ENCODE results near the gene MTG1. TPM values are rescaled to one million over a fixed set of nuclear protein-coding genes. Genes with fewer than 3 reads are reported as not detected.

The MTG1 gene
- total and polyA plus RNA-seq, 2 experiments from 2014 or later = 45.7 to 68.6 TPM

DNA sequence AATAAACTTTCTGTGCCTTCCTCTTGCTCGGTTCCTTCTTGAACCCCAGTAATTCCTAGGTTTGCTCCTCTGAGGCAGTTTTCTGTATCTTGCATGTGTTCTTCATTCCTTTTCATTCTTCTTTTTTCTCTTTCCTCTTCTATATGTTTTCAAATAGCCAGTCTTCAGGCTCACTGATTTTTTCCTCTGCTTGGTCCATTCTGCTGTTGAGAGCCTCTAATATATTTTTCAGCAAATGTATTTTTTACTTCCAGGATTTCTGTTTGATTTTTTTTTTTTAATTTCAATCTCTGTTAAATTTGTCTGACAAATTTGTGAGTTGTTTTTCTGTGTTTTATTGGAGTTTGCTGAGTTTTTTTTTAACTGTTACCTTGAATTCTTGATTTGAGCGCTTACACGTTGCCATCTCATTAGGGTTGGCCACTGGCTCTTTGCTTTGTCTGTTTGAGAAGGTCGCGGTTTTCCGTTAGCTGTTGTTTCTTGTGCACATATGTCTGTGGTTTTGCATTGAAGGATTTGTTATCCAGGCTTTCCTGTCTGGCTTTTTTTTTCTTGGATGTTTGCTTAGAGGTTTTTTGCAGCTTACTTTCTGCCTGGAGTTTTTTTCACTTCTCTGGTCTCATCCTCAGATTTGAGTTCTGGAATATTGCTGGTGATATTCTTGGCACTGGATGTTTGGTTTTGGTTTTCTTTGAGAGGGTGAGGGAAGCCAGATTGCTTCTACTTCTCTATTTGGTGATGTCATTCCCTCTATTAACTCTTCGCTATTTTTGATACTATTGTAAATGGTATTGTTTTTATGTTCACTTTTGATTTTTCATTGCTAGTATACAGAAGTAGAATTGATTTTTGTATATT, 17.8 kb downstream of the MTG1 start (continued):
- TF ChIP-seq, protein P1, sequence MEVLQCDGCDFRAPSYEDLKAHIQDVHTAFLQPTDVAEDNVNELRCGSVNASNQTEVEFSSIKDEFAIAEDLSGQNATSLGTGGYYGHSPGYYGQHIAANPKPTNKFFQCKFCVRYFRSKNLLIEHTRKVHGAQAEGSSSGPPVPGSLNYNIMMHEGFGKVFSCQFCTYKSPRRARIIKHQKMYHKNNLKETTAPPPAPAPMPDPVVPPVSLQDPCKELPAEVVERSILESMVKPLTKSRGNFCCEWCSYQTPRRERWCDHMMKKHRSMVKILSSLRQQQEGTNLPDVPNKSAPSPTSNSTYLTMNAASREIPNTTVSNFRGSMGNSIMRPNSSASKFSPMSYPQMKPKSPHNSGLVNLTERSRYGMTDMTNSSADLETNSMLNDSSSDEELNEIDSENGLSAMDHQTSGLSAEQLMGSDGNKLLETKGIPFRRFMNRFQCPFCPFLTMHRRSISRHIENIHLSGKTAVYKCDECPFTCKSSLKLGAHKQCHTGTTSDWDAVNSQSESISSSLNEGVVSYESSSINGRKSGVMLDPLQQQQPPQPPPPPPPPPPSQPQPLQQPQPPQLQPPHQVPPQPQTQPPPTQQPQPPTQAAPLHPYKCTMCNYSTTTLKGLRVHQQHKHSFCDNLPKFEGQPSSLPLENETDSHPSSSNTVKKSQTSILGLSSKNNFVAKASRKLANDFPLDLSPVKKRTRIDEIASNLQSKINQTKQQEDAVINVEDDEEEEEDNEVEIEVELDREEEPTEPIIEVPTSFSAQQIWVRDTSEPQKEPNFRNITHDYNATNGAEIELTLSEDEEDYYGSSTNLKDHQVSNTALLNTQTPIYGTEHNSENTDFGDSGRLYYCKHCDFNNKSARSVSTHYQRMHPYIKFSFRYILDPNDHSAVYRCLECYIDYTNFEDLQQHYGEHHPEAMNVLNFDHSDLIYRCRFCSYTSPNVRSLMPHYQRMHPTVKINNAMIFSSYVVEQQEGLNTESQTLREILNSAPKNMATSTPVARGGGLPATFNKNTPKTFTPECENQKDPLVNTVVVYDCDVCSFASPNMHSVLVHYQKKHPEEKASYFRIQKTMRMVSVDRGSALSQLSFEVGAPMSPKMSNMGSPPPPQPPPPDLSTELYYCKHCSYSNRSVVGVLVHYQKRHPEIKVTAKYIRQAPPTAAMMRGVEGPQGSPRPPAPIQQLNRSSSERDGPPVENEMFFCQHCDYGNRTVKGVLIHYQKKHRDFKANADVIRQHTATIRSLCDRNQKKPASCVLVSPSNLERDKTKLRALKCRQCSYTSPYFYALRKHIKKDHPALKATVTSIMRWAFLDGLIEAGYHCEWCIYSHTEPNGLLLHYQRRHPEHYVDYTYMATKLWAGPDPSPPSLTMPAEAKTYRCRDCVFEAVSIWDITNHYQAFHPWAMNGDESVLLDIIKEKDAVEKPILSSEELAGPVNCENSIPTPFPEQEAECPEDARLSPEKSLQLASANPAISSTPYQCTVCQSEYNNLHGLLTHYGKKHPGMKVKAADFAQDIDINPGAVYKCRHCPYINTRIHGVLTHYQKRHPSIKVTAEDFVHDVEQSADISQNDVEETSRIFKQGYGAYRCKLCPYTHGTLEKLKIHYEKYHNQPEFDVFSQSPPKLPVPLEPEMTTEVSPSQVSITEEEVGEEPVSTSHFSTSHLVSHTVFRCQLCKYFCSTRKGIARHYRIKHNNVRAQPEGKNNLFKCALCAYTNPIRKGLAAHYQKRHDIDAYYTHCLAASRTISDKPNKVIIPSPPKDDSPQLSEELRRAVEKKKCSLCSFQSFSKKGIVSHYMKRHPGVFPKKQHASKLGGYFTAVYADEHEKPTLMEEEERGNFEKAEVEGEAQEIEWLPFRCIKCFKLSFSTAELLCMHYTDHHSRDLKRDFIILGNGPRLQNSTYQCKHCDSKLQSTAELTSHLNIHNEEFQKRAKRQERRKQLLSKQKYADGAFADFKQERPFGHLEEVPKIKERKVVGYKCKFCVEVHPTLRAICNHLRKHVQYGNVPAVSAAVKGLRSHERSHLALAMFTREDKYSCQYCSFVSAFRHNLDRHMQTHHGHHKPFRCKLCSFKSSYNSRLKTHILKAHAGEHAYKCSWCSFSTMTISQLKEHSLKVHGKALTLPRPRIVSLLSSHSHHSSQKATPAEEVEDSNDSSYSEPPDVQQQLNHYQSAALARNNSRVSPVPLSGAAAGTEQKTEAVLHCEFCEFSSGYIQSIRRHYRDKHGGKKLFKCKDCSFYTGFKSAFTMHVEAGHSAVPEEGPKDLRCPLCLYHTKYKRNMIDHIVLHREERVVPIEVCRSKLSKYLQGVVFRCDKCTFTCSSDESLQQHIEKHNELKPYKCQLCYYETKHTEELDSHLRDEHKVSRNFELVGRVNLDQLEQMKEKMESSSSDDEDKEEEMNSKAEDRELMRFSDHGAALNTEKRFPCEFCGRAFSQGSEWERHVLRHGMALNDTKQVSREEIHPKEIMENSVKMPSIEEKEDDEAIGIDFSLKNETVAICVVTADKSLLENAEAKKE (CRISPR knock-in tag; IDR thresholded peaks at IDR 0.05) = no peak
- no peak for TF ChIP-seq EZH2phosphoT487 (IDR thresholded peaks at IDR 0.05; ENCODE audit: unreplicated experiment)

DNA sequence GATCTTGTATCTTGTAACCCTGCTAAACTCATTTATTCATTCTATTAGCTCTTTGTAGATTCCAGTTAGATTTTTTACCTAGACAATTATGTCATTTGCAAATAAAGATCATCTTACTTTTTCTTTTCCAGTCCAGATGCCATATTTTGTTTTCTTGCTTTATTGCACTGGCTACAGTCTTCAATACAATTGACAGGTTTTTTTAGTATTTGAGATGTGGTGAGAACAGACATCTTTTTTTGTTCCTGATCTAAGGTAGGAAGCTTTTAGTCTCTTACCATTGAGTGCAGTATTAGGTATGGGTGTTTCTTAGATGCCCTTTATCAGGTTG, 18.4 kb downstream of the MTG1 start:
- Histone ChIP-seq H4K20me1 (replicated peaks; ENCODE audit: insufficient read depth) (peaks cover 15% of the 10 kb centered on the region; the same call in 1 of the 2 replicates), H3K27ac (ENCODE audit: low read depth) (no peak overlapping the region), H3K4me2 (no peak overlapping the region), H3K36me3 (ENCODE audit: insufficient read depth) (peaks cover 34% of the 10 kb centered on the region), H3K79me2 (replicated peaks; ENCODE audit: insufficient read depth) (peaks cover 57% of the 10 kb centered on the region), H3K9me2 (ENCODE audit: insufficient read depth) (0 out of 2 replicates have a peak, but pooled peaks cover 3% of the 10 kb centered on the region), H3K4me3 (no peak overlapping the region), H3K4me1 (ENCODE audit: insufficient read depth) (no peaks in the 10 kb centered on the region), H3F3A (replicated peaks; ENCODE audit: low read depth) (no peaks in the 10 kb centered on the region), H3K27me3 (ENCODE audit: insufficient read depth) (no peaks in the 10 kb centered on the region), H2AFZ (no peak overlapping the region)
- DNase-seq (ENCODE audit: low spot score) (no peak), ATAC-seq (no peak)
- Mint-ChIP-seq H3K36me3 (ENCODE audit: low read depth) (peaks cover 86% of the 10 kb centered on the region), H3K27me3 (ENCODE audit: insufficient read depth, low read depth, poor library complexity) (no peaks in the 10 kb centered on the region), H3K4me1 (no peaks in the 10 kb centered on the region), H3K9me3 (peaks cover 40% of the 10 kb centered on the region), H3K27ac (no peak overlapping the region), H3K4me3 (no peak overlapping the region)
- TF ChIP-seq CREB1 (CRISPR knock-in tag; IDR thresholded peaks at IDR 0.05; ENCODE audit: low read depth) = no peak
- no peak for TF ChIP-seq ZNF114 (CRISPR knock-in tag; IDR thresholded peaks at IDR 0.05)
- TF ChIP-seq, protein P2, sequence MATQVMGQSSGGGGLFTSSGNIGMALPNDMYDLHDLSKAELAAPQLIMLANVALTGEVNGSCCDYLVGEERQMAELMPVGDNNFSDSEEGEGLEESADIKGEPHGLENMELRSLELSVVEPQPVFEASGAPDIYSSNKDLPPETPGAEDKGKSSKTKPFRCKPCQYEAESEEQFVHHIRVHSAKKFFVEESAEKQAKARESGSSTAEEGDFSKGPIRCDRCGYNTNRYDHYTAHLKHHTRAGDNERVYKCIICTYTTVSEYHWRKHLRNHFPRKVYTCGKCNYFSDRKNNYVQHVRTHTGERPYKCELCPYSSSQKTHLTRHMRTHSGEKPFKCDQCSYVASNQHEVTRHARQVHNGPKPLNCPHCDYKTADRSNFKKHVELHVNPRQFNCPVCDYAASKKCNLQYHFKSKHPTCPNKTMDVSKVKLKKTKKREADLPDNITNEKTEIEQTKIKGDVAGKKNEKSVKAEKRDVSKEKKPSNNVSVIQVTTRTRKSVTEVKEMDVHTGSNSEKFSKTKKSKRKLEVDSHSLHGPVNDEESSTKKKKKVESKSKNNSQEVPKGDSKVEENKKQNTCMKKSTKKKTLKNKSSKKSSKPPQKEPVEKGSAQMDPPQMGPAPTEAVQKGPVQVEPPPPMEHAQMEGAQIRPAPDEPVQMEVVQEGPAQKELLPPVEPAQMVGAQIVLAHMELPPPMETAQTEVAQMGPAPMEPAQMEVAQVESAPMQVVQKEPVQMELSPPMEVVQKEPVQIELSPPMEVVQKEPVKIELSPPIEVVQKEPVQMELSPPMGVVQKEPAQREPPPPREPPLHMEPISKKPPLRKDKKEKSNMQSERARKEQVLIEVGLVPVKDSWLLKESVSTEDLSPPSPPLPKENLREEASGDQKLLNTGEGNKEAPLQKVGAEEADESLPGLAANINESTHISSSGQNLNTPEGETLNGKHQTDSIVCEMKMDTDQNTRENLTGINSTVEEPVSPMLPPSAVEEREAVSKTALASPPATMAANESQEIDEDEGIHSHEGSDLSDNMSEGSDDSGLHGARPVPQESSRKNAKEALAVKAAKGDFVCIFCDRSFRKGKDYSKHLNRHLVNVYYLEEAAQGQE (IDR thresholded peaks at IDR 0.05; ENCODE audit: unreplicated experiment) = no peak
- TF ChIP-seq, protein P3, sequence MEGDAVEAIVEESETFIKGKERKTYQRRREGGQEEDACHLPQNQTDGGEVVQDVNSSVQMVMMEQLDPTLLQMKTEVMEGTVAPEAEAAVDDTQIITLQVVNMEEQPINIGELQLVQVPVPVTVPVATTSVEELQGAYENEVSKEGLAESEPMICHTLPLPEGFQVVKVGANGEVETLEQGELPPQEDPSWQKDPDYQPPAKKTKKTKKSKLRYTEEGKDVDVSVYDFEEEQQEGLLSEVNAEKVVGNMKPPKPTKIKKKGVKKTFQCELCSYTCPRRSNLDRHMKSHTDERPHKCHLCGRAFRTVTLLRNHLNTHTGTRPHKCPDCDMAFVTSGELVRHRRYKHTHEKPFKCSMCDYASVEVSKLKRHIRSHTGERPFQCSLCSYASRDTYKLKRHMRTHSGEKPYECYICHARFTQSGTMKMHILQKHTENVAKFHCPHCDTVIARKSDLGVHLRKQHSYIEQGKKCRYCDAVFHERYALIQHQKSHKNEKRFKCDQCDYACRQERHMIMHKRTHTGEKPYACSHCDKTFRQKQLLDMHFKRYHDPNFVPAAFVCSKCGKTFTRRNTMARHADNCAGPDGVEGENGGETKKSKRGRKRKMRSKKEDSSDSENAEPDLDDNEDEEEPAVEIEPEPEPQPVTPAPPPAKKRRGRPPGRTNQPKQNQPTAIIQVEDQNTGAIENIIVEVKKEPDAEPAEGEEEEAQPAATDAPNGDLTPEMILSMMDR (conservative IDR thresholded peaks at IDR 0.05; ENCODE audit: low read depth in 2 of 2) = no peak
- no peak for TF ChIP-seq STAT1 (IDR thresholded peaks at IDR 0.05; ENCODE audit: unreplicated experiment)
- TF ChIP-seq ZNF331 (CRISPR knock-in tag; IDR thresholded peaks at IDR 0.05; ENCODE audit: low read depth) = no peak
- no peak for TF ChIP-seq NANOG (IDR thresholded peaks at IDR 0.05; ENCODE audit: borderline replicate concordance)
- TF ChIP-seq POLR2AphosphoS5 (IDR thresholded peaks at IDR 0.05; ENCODE audit: low read depth) = no peak
- TF ChIP-seq EZH2phosphoT487 (IDR thresholded peaks at IDR 0.05; ENCODE audit: unreplicated experiment) = no peak
